Uterus (tissue), 4 donors: ENCODE data around the gene CCDC137. TPM values are rescaled to one million over a fixed set of nuclear protein-coding genes. Genes with fewer than 3 reads are reported as not detected.

Experiments
- DNase-seq, 2 donors: peaks; one replicate each; pipeline ENCODE4 v3.0.0-alpha.2; 2019 to 2020
- H3K27ac ChIP-seq, 2 donors: fragments of 200-600 bp; sonication (generic); 1 replicate in 1 of 2; 2 replicates in 1 of 2; pipeline ENCODE4 v1.5.1; 2016 to 2018
- H3K27me3 ChIP-seq, 2 donors: fragments of 200-600 bp; sonication (generic); one replicate each; pipeline ENCODE4 v1.5.1; 2018 to 2019; ENCODE audit warnings: control low read depth in 1 of 2
- H3K36me3 ChIP-seq, 2 donors: fragments of 200-600 bp; sonication (generic); one replicate each; pipeline ENCODE4 v1.5.1; 2019; ENCODE audit warnings: control low read depth in 1 of 2
- H3K4me1 ChIP-seq, 2 donors: fragments of 200-600 bp; sonication (generic); one replicate each; pipeline ENCODE4 v1.5.1; 2018 to 2019; ENCODE audit warnings: control low read depth in 1 of 2
- H3K4me3 ChIP-seq, 2 donors: fragments of 200-600 bp; sonication (generic); 1 replicate in 1 of 2; 2 replicates in 1 of 2; pipeline ENCODE4 v1.5.1; 2018 to 2019; ENCODE audit warnings: mild to moderate bottlenecking in 1 of 2
- H3K9me3 ChIP-seq, 2 donors: fragments of 200-600 bp; sonication (generic); one replicate each; pipeline ENCODE4 v1.5.1; 2019; ENCODE audit warnings: control low read depth in 1 of 2
- CTCF ChIP-seq, 4 experiments: fragments of 200-600 bp in 2 of 4; fragments of 450-650 bp in 2 of 4; sonication (generic) in 2 of 4; IDR thresholded peaks; one replicate each; pipeline ENCODE4 v1.5.1; 2016 to 2019; ENCODE audit warnings: antibody characterized with exemption in 4 of 4, mild to moderate bottlenecking in 2 of 4, moderate library complexity in 1 of 4
- POLR2A ChIP-seq, 2 donors: fragments of 450-650 bp; IDR thresholded peaks; one replicate each; pipeline ENCODE4 v1.6.1; 2016; ENCODE audit warnings: antibody characterized with exemption in 2 of 2, mild to moderate bottlenecking in 1 of 2, moderate library complexity in 1 of 2
- intact Hi-C: fragments of 100-400 bp; cut with DNase I; formaldehyde crosslinking; loops from one replicate; pipeline ENCODE4 v1.15.1; 2023; ENCODE audit warnings: low total_unique reads
- total RNA-seq, 4 donors: library from RNA; depleted of rRNA in 3 of 4; stranded (reverse); fragments of >200 nt in 3 of 4; gene quantifications; one replicate each; pipeline versions ENCODE4 v1.1.0 to v1.2.4, GENCODE V29; 2014 to 2023
- donor health status: DM: yes; HTN: yes; CAD: no.

Gene CCDC137
- total RNA-seq, 4 donors from 2014 or later = 0.77 to 12.3 (median 3.9) TPM

GRCh38 chr17:81708739-81709185 lies 42.2 kb downstream of the CCDC137 start:
- Histone ChIP-seq H3K9me3 (no peaks in the 10 kb centered on the region), H3K4me1 (peaks cover 0 to 22% of the 10 kb centered on the region in 2 donors), H3K4me3 (no peak overlapping the region), H3K27me3 (no peaks in the 10 kb centered on the region), H3K36me3 (no peaks in the 10 kb centered on the region), H3K27ac (no peak overlapping the region)
- TF ChIP-seq CTCF (IDR thresholded peaks at IDR 0.05) (no peak), POLR2A (IDR thresholded peaks at IDR 0.05) (no peak)
- intact Hi-C loops = no loop called here
- DNase-seq = no peak

GRCh38 chr17:81710514-81711308 lies 44.2 kb downstream of the CCDC137 start:
- intact Hi-C loops = no loop called here
- H3K27ac ChIP-seq = no peak overlapping the region
- no peaks in the 10 kb centered on the region for H3K27me3 ChIP-seq
- H3K4me1 ChIP-seq = peaks cover 0 to 14% of the 10 kb centered on the region in 2 donors
- no peak for DNase-seq
- no peak overlapping the region for H3K4me3 ChIP-seq
- H3K36me3 ChIP-seq = no peaks in the 10 kb centered on the region
- no peak for TF ChIP-seq CTCF (IDR thresholded peaks at IDR 0.05)
- no peak for TF ChIP-seq POLR2A (IDR thresholded peaks at IDR 0.05)
- no peaks in the 10 kb centered on the region for H3K9me3 ChIP-seq

GRCh38 chr17:81711814-81712467 lies 45.4 kb downstream of the CCDC137 start, which contains the start of gene SLC25A10:
SLC25A10 (plus strand) TSS chr17:81712284; CDS start chr17:81712427, 143 bp downstream.
- intact Hi-C loops = no loop called here
- H3K36me3 ChIP-seq = no peaks in the 10 kb centered on the region
- peaks cover 0 to 14% of the 10 kb centered on the region in 2 donors for H3K4me1 ChIP-seq
- H3K27ac ChIP-seq = no peak within 1 kb of the TSS
- peak within 1 kb of the TSS; percentile 31 to 67 for H3K4me3 ChIP-seq
- H3K9me3 ChIP-seq = no peaks in the 10 kb centered on the region
- peak in 3 of 4 experiments; percentile 16 to 58 (median 33) for TF ChIP-seq CTCF (IDR thresholded peaks at IDR 0.05)
- peak; percentile 4 to 40 for TF ChIP-seq POLR2A (IDR thresholded peaks at IDR 0.05)
- H3K27me3 ChIP-seq = no peaks in the 10 kb centered on the region
- DNase-seq = peak; percentile 51 to 67

GRCh38 chr17:81712468-81713003 lies 46.0 kb downstream of the CCDC137 start:
- intact Hi-C loops = no loop called here
- peak in 1 of 2 donors; percentile 17 for DNase-seq
- Histone ChIP-seq H3K4me1 (peaks cover 0 to 14% of the 10 kb centered on the region in 2 donors), H3K27me3 (no peaks in the 10 kb centered on the region), H3K4me3 (peak overlapping the region; percentile 31 to 67), H3K36me3 (no peaks in the 10 kb centered on the region), H3K27ac (no peak overlapping the region), H3K9me3 (no peaks in the 10 kb centered on the region)
- TF ChIP-seq POLR2A (IDR thresholded peaks at IDR 0.05) (no peak), CTCF (IDR thresholded peaks at IDR 0.05) (no peak)
